GM21737 (cell line): ENCODE results near the gene SCYGR8.
"Not testable (repeated sequence)": the region's sequence is repeated elsewhere in the genome, so short reads cannot be mapped to it uniquely, and the experiment has no call there.

ENCODE experiments used
- ATAC-seq: cut with Tn5 transposase; IDR thresholded peaks from one replicate; pipeline ENCODE4 v1.9.1; 2021; ENCODE audit warnings: mild to moderate bottlenecking, moderate library complexity; ENCODE audit not compliant: unreplicated experiment

The SCYGR8 gene

DNA sequence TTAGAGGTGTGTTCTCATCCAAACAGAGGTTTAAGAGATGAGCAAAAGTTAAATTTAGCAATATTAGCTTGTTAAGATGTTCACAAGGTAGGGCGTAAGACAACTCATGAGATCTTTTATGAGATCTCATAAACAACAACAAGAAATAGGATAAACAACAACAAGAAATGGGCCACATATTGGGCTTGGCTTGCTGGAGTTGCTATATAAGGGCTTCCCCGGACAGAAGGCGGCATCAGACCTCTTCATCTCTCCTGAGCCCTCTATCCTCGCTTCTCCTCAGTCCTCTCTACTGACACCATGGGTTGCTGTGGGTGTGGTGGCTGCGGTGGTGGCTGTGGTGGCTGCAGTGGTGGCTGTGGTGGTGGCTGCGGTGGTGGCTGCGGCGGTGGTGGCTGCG is at the start of gene SCYGR8:
Gene SCYGR8, plus strand, starts transcription at position 301 of the 400 bp plus-strand sequence. Its CDS starts 0 bp downstream, at position 301.
- no peak for ATAC-seq

GRCh38 chr2:227696990-227697679 is 48.6 kb upstream of the SCYGR8 start:
- no peak for ATAC-seq

DNA sequence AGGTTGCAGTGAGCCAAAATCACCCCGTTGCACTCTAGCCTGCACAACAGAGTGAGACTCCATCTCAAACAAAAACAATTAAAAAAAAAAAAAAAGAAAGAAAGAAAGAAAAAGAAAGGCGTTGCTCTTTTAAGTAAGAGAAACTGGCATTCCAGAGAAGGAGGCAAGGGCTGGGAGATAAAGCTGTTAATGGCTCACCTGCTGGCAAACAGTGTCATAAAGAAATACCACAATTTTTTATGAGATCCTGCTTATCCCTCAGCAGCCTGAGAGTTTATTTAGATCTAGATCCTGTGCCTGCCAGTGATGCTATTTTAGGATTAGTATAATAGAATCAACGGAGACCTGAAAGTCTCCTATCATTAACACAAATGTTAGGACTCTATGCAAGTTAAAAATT is 44.1 kb upstream of the SCYGR8 start:
- ATAC-seq = no peak

DNA sequence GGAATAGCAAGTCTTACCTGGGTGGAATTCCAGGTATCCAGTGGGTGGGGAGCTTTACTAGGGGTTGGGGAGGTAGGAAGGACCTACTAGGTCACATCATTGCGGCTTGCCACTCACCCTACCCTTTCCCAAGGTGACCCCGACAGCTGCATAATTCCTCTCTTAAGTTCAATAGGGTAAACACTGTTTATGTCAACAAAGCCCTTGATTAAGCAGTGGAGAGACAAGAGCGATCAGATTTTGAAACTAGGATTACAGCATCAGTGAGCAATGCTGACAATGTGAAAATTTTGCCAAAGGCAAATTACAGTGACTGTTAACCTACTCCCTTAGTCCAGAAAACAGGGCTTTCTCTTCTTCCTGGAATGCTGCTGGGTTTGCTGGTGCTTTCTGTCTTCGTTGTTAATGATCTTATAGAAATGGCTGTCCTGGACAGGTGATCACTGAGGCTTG is 42.4 kb upstream of the SCYGR8 start:
- ATAC-seq = no peak

DNA sequence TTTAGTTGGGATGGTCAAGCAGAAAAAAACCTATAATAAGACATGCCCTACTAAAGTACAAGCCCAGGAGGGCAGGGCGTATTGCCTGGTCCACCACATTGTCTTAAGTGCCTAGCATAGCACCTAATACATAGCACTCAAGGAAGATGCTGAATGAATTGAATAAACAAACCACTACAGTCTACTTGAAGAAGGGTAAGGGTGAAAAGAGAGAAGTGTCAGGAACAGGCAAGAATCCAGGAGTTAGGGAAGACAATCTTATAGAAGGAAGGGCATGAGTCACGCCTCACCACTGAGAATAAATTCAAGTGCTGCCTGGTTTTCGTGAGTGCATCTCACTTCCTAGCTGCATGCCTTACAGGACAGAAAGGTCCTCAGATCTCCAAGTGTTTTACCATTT is 41.7 kb upstream of the SCYGR8 start:
- no peak for ATAC-seq

- no peak for ATAC-seq
Measured at GRCh38 chr2:227706859-227707258, 38.8 kb upstream of the SCYGR8 start.

GRCh38 chr2:227707390-227707789 is 38.3 kb upstream of the SCYGR8 start:
- no peak for ATAC-seq

DNA sequence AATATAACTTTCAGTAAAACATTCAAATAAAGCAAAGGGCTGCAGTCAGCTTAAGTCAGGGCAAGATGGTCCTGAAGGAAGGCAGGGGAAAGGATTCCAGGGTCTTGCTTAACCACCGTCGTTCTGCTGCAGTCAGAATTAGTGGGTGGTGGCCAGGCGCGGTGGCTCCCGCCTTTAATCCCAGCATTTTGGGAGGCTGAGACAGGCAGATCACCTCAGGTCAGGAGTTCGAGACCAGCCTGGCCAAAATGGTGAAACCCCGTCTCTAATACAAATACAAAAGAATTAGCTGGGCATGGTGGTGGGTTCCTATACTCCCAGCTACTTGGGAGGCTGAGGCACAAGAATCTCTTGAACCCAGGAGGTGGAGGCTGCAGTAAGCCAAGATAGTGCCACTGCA is 34.7 kb upstream of the SCYGR8 start:
- ATAC-seq = no peak

DNA sequence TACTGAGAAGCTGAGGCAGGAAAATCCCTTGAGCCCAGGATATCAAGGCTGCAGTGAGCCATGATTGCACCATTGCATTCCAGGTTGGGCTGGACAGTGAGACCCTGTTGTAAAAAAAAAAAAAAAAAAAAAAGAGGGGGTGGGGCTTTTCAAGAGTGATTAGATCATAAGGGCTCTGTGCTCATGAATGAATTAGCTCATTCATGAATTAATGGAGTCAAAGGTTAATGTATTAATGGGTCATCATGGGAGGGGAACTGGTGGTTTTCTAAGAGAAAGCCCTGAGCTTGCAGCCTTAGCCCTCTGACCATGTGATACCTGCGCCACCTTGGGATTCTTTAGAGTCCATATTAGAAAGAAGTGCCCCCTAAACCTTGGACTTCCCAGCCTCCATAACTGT is 32.4 kb upstream of the SCYGR8 start:
- ATAC-seq = no peak

DNA sequence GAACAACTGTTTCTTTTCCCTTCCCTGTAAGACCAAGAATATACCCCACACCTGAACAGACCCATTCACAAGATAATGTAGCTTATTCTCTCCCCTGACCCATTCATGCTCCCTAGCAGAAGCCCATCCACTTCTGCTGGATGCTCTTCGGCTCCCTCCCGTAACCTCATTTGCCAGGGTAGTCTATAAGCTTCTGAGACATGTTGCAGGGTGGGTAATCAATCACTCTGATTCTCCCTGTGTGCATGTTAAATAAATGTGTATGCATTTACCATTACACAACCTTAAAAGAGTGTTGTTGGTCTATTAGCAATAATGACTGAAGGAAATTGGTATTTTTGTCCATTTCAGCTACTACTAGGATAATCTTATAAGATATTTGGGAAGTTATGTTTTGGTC is 29.2 kb upstream of the SCYGR8 start:
- ATAC-seq = no peak

GRCh38 chr2:227717687-227718567 is 27.8 kb upstream of the SCYGR8 start, which contains the start of gene SLC19A3:
TSS of gene SLC19A3 (minus strand) at chr2:227718028. CDS start at chr2:227702318, 15,710 bp downstream.
- ATAC-seq = no peak

DNA sequence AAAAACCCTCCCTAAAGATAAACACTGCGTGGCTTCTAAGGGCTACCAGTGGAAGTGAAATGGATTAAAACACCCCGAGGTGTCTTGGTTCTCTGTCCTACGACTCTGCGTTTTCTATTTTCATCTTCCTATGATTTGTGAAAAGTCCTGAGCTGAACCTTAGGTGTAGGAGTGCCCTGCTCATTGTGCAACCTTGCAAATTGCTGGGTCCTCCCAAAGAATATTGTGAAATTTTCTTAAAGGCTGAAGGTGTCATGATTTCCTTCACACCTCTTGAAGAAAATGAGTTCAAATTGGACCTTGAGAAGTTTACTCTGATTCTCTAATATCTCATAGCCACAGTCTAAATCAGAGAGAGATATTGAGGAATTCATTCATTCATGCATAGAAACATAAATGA is 26.1 kb upstream of the SCYGR8 start:
- no peak for ATAC-seq

GRCh38 chr2:227720680-227721079 is 25.0 kb upstream of the SCYGR8 start:
- no peak for ATAC-seq

- not testable (repeated sequence) for ATAC-seq
Measured at GRCh38 chr2:227722821-227723220, 22.9 kb upstream of the SCYGR8 start.

DNA sequence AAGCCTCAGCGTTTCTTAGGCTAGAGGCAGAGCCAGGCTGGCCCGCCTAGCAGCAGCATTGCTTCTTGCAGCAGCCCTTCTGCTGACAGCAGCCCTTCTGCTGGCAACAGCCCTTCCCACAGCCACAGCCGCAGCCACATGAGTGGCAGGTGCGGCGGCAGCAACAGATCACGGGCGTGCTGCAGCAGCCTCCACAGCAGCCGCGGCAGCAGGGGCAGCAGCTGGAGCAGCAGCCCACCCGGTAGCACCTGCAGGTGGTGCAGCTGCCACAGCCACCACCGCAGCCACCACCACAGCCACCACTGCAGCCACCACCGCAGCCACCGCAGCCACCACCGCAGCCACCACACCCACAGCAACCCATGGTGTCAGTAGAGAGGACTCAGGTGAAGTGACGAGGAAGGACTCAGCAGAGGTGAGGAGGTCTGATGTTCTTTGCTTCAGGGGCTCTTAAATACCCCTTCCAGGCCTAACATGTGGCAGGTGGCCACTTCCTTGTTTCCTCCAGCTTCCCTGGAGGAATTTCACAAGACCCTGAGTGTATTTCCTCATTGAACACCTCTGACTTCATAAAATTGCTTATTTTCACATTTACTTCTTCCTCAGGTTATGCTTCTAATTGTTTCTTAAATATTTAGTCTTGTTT is 21.2 kb upstream of the SCYGR8 start, which contains the start of gene SCYGR6:
Gene SCYGR6, minus strand, starts transcription at position 364 of the 646 bp plus-strand sequence. Its CDS starts 0 bp downstream, at position 364.
- no peak for ATAC-seq

- ATAC-seq = no peak
Measured at GRCh38 chr2:227728035-227728434, 17.7 kb upstream of the SCYGR8 start, which contains the start of gene SCYGR7. TSS of gene SCYGR7 (plus strand) at chr2:227728335. CDS start at chr2:227728335, 0 bp downstream.

GRCh38 chr2:227739351-227739750 is 6.3 kb upstream of the SCYGR8 start:
- ATAC-seq = no peak

DNA sequence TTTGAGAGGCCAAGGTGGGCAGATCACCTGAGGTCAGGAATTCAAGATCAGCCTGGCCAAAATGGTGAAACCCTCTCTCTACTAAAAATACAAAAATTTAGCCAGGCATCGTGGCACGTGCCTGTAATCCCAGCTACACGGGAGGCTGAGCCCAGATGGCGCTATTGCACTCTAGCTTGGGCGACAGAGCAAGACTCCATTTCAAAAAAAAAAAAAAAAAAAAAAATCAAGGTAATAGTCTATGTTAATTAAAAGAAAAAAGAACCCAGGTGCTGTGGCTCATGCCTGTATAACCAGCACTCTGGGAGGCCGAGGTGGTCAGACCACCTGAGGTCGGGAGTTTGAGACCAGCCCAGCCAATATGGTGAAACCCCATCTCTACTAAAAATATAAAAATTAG is 5.0 kb upstream of the SCYGR8 start:
- ATAC-seq = not testable (repeated sequence)

GRCh38 chr2:227748079-227748478 is 2.4 kb downstream of the SCYGR8 start:
- no peak for ATAC-seq

DNA sequence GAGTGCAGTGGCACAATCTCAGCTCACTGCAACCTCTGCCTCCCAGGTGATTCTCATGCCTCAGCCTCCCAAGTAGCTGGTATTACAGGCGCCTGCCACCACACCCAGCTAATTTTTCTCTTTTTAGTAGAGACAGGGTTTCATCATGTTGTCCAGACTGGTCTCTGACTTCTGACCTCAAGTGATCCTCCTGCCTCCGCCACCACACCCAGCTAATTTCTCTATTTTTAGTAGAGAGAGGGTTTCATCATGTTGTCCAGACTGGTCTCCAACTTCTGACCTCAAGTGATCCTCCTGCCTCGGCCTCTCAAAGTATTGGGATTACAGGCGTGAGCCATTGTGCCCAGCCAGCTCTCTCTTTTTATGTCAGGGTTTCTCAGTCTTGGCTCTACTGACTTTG is 10.6 kb downstream of the SCYGR8 start:
- not testable (repeated sequence) for ATAC-seq
